DMS153 (cell line): ENCODE results near the gene ZMIZ1.

ENCODE experiments used
- DNase-seq: peaks from one replicate; lab custom pipeline; 2025; lab: John Stamatoyannopoulos, UW

ZMIZ1 gene

GRCh38 chr10:79063661-79064492 lies 4.9 kb upstream of the ZMIZ1 start:
- no peak for DNase-seq

GRCh38 chr10:79065091-79065551 lies 3.6 kb upstream of the ZMIZ1 start:
- no peak for DNase-seq

- DNase-seq = no peak
These were observed 2.9 kb upstream of the ZMIZ1 start for GRCh38 chr10:79065853-79066252.

GRCh38 chr10:79066411-79067240 lies 2.1 kb upstream of the ZMIZ1 start:
- DNase-seq = peak; percentile 58

GRCh38 chr10:79067241-79068202 lies 1.2 kb upstream of the ZMIZ1 start:
- peak; percentile 78 for DNase-seq

- no peak for DNase-seq
These were observed 584 bp upstream of the ZMIZ1 start for GRCh38 chr10:79068203-79068561.

GRCh38 chr10:79069325-79070080 lies 737 bp downstream of the ZMIZ1 start:
- DNase-seq = no peak

GRCh38 chr10:79070081-79070605 lies 1.4 kb downstream of the ZMIZ1 start:
- no peak for DNase-seq

GRCh38 chr10:79070606-79071395 lies 2.0 kb downstream of the ZMIZ1 start:
- DNase-seq = peak; percentile 51

GRCh38 chr10:79071396-79071923 lies 2.7 kb downstream of the ZMIZ1 start:
- no peak for DNase-seq

- no peak for DNase-seq
These were observed 3.3 kb downstream of the ZMIZ1 start for GRCh38 chr10:79072041-79072441.

GRCh38 chr10:79072994-79073645 lies 4.4 kb downstream of the ZMIZ1 start:
- no peak for DNase-seq

- peak; percentile 27 for DNase-seq
These were observed 5.1 kb downstream of the ZMIZ1 start for GRCh38 chr10:79073784-79074432.

GRCh38 chr10:79074732-79075131 lies 6.0 kb downstream of the ZMIZ1 start:
- no peak for DNase-seq

- DNase-seq = no peak
These were observed 6.7 kb downstream of the ZMIZ1 start for GRCh38 chr10:79075418-79075817.

- no peak for DNase-seq
These were observed 8.9 kb downstream of the ZMIZ1 start for GRCh38 chr10:79077488-79078173.

- no peak for DNase-seq
These were observed 9.7 kb downstream of the ZMIZ1 start for GRCh38 chr10:79078367-79079053.

GRCh38 chr10:79079054-79079397 lies 10.3 kb downstream of the ZMIZ1 start:
- no peak for DNase-seq
